GM18511 (cell line): ENCODE measurements around the gene USP35.

Experiments used
- ATAC-seq: cut with Tn5 transposase; IDR thresholded peaks from one replicate; pipeline ENCODE4 v1.9.1; 2021; ENCODE audit warnings: mild to moderate bottlenecking, moderate library complexity; ENCODE audit not compliant: unreplicated experiment

USP35 gene, protein sequence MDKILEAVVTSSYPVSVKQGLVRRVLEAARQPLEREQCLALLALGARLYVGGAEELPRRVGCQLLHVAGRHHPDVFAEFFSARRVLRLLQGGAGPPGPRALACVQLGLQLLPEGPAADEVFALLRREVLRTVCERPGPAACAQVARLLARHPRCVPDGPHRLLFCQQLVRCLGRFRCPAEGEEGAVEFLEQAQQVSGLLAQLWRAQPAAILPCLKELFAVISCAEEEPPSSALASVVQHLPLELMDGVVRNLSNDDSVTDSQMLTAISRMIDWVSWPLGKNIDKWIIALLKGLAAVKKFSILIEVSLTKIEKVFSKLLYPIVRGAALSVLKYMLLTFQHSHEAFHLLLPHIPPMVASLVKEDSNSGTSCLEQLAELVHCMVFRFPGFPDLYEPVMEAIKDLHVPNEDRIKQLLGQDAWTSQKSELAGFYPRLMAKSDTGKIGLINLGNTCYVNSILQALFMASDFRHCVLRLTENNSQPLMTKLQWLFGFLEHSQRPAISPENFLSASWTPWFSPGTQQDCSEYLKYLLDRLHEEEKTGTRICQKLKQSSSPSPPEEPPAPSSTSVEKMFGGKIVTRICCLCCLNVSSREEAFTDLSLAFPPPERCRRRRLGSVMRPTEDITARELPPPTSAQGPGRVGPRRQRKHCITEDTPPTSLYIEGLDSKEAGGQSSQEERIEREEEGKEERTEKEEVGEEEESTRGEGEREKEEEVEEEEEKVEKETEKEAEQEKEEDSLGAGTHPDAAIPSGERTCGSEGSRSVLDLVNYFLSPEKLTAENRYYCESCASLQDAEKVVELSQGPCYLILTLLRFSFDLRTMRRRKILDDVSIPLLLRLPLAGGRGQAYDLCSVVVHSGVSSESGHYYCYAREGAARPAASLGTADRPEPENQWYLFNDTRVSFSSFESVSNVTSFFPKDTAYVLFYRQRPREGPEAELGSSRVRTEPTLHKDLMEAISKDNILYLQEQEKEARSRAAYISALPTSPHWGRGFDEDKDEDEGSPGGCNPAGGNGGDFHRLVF

DNA sequence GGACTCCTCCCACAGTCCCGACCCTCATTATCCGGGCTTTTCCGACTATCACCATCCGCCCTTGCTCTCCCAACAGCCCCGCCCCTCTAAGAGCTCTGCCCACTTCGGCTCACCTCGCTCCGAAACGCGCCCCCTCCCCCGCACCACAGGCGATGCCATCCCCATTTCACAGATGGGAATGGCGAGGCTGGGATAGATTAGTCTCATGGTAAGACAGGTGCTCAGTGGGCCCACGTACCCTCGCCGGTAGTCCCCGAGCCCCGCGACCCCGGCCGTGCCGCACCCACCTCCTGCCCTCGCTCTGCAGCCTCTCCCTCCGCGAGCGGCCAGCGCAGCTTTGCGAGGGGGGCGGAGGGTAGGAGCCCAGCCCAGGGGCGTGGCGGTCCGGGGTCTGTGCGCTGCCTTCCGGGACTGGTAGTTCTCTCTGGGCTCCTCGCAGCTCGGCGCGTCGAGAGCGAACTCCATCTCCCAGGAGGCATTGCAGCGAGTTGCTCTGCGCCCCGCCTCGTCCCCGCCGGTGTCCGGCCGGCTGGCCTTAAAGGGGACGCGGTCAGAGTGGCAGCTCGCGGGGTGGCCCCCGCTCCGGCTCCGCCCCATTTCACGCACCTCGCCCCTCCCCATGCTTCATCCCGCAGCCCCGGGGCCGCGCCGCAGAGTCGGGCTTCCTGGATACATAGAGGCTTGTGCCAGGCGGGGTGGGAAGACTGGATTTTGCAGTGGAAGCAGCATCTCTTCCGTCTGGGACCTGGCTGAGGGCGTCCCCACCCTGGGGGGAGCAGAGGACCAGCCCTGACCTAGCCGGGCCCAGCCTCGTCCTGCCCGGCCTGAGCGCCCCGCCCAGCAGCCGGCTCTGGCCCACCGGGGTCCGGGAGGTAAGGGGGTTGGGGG lies at the start of gene USP35, which contains the start of gene KCTD21:
Gene USP35, plus strand, starts transcription at position 634 of the 888 bp plus-strand sequence. CDS start 7,327 bp downstream, outside the sequence.
Gene KCTD21, minus strand, starts transcription at position 341 of the 888 bp plus-strand sequence. CDS start 14,072 bp downstream, outside the sequence.
- peak; percentile 95 for ATAC-seq

DNA sequence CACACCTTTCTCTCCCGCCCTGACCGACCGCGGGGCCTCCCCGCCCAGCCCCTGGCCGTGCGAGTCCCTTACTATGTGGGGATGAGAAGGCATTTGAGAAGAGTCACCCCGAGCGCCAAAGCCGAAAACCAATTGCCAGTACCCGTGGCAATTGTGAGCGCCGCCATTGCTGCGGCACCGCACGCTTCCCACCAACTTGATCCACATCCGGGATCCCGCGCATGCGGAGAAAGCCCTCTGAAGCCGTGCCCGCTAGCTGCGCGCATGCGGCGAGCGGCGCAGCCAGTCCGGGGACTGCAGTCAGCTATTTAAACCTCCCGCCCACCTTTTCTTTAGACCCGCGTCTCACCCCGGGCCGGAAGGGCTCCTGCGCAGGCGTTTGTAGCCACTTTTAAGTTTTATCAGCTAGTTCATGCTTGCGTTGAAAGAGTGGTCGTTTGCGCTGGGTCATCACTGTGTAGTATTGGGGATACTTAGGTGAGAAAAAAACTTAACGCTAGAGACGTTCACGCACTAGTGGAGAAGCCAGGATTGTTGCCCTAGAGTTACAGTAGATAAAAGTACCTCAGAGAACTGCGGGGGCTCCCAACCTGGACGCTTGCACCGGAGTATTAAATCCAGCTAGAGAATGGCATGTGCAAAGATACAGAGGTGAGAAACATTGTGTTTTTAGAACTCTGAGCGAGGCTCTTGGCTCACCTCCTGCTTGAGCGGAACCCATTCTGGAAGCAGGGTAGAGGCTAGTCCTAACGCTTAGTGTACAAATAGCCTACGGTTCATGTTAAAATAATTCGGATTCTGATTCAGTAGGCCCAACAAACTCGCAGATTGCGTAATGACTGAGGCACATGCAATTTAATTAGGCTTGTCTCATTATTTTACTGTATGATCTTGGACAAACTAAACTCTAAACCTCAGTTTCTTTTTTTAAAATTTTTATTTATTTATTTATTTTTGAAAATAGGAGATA lies 49.0 kb upstream of the USP35 start, which contains the start of gene ALG8:
Gene ALG8, minus strand, starts transcription at position 205 of the 970 bp plus-strand sequence. Its CDS starts 38 bp downstream, at position 167.
- peak; percentile 95 for ATAC-seq

- no peak for ATAC-seq
Measured at GRCh38 chr11:78140392-78141077, 48.2 kb upstream of the USP35 start.

GRCh38 chr11:78145511-78146025 lies 43.2 kb upstream of the USP35 start:
- ATAC-seq: no peak

DNA sequence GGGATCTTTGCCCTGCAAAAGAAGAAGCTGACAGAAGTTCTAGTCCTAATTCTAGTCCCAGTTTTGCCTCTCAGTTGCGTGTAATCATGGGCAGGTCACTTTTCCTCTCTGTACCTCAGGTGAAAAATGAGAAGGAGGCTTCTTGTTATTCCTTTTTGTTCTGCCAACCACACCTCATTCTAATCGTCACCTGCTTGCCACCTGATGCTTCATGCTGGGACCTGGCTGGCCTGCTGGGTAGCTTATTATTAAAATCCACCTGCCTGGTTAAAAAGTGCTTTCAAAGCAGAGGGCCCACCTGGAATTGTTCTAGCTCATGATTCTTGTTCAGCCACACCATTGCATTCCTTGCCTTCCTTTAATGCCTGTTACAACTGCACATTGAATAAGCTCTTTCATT lies 40.9 kb upstream of the USP35 start:
- no peak for ATAC-seq

DNA sequence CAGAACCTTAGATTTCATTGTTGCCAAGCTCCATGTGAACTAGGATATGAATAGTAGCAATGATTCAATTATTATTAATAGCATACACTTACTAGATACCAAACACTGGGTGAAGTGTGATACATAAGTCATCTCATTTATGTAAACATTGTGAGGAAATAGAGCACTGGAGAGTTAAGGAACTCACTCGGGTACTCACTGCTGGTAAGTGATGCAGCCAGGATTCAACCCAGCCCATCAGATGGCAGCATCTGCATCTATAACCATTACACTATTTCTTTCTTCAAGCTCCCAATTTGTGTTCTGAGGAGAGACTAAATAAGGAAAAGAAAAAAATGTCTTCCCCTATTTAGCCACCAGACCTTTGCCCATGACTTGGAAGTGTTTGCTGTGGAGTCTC lies 39.1 kb upstream of the USP35 start:
- no peak for ATAC-seq

DNA sequence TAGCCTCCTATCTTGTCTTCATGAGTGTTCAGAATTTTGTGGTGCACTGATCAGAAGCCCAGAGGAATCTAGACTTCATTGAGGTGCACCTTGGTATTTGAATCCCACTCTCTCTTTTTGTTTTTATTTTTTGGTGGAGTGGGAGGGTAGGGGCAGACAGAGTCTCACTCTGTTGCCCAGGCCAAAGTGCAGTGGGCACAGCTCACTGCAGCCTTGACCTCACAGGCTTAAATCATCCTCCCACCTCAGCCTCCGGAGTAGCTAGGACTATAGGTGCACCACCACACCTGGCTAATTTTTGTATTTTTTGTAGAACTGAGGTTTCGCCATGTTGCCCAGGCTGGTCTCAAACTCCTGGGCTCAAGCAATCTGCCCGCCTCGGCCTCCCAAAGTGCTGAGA lies 38.4 kb upstream of the USP35 start:
- ATAC-seq: no peak

DNA sequence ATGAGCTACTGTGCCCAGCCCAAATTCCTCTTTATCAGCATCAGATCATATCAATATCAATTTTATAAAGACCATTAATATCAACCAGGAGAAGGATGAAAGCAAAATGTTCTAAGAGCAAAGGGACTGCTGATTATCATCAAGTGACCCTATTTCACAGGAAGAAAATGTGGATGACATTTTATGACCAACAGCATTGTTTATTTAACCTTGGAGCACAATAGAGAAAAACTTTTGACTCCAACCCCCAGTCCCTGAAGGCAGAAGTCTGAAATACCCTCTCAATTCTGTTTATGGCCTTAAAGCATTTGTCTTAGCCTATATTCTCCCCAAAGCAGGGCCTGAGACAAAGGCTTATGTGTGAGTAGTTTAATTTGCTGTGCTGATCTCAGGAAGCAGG lies 38.0 kb upstream of the USP35 start:
- no peak for ATAC-seq

DNA sequence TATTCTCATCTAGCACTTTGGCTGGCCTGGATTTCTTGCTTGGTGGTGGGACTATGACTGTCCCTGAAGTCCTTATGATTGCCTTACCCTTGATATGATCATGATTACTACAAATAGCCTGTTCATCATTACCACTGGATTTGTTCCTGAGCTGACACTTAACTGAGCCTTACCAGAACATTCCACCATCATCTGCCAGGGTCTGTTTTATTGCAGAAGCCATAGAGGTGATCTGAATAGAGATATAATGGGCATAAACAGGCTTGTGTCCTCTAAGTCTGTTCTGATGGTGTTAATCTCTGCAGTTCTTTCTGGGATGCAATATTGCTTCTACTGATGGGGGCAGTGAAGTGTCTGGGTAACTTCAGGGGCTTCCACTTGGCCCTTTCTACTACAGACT lies 36.9 kb upstream of the USP35 start:
- no peak for ATAC-seq

GRCh38 chr11:78156127-78156844 lies 32.4 kb upstream of the USP35 start:
- ATAC-seq: no peak

DNA sequence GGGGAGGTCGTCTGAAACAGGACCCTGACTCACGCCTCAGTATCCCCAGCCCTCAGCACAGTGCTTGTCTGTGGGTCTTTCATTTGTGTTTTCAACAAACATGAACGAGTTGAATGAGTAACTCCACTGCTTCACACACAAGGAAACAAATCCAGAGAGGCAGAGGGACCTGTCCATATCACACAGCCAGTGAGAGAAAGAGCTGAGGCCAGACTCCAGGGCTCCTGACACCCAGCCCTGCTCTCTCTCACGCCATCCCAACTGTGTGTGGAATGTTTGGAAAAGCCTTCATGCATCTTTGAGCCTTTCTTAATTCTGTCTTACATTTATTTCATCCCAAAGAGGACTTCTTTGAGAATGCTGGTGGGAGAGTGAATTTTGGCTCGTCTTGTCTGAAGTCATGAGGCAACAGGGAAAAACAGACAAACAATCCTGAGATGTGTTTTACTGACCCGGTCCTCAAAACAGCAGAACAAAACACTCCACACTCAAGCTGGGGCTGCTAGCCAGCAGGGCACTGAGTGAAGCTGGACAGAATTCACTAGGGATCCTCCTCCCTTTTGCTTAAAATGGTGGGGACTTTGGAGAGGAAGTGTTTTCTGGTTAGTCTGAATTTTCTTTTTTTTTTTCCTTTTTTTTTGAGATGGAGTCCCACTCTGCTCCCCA lies 29.6 kb upstream of the USP35 start:
- no peak for ATAC-seq

GRCh38 chr11:78160557-78160956 lies 28.2 kb upstream of the USP35 start:
- ATAC-seq: no peak

- no peak for ATAC-seq
Measured at GRCh38 chr11:78161346-78161745, 27.4 kb upstream of the USP35 start.

DNA sequence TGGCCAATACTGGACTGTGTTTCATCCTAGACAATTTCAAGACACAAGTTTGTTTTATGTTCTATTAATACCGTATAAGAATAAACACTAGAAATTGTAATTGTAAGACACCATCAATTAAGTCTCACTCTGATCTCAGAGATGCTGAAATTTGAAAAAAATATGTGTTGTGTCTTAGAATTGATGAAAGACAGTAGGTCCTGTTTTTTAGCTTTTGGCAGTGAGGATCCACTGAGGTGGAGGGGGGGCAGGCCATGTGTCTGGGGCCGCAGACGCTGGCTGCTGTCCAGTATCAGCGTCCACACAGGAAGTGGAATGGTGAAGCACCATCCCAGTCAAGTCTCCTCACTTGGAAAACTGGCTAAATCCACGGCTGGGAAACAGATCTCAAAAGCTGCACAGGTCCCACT lies 26.8 kb upstream of the USP35 start:
- no peak for ATAC-seq

DNA sequence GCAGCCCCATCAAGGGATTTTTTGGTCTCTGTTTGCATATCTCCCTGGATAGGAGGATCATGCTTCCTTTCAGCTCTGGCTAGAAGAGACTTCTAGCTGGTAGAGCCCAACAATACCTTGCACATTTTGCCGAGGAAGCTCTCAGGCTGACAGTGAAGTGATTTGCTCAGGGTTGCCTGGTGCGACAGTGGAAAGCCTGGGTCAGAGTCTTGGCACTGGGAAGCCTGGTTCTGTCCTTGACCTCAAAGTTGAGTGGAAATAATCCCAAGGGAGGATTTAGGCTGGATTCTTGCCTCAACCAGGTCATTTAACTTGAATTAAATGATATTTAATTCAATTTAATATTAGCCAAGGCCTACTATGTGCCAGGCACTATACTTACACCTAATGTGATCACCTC lies 24.9 kb upstream of the USP35 start:
- no peak for ATAC-seq

DNA sequence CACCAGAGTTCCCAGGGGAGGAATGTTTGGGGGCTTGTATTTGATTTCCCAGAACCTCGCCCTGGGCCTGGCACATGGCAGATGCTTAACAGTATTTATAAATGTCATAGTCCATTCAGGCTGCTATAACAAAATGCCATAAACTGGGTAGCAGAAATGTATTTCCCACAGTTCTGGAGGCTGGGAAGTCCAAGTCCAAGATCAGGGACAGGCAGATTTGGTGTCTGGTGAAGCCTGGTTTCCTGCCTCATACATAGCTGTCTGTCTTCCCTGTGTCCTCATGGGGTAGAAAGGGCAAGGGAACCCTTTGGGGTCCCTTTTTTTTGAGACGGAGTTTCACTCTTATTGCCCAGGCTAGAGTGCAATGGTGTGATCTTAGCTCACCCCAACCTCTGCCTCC lies 24.2 kb upstream of the USP35 start:
- ATAC-seq: no peak

DNA sequence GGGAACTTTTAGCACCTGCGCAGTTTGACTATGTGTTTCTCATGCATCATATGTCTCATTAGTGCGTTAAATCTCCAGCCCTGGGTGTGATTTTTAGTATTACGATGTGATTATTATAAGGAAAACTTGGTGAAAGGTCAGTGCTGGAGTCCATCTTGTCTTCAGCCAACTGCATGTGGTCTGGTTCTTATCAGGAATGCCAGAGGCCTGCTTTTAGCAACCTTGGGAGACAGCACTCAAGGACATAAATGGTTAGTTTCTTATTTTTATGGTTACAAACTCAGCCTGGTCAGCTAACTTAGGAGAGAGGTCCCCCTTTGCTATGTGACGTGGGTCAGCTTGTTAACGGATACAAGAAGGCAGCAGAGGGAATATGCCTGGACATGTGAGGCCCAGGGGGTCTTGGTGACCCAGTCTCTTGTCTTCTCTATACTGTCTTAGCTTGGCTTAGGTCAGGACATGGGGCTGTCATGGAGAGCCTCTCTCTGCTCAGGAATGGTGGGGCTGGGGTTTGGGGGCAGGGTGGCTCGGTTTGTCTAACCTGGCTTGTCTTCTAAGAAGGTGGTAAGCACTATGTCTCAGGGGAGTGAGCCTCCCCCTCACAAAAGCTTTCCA lies 21.8 kb upstream of the USP35 start:
- no peak for ATAC-seq
